Muscle of leg (tissue), 11 donors: ENCODE data around the gene ILK. TPM values are rescaled to one million over a fixed set of nuclear protein-coding genes. Genes with fewer than 3 reads are reported as not detected.

ENCODE experiments used
- DNase-seq: peaks from one replicate; pipeline ENCODE4 v3.0.0; 2013
- H3K27ac ChIP-seq: one replicate; pipeline ENCODE4 v1.5.1; 2013; ENCODE audit warnings: mild to moderate bottlenecking, low read length, control low read depth
- H3K27me3 ChIP-seq: one replicate; pipeline ENCODE4 v1.6.1; 2013; ENCODE audit warnings: low read length; ENCODE audit not compliant: control insufficient read depth, insufficient read depth
- H3K36me3 ChIP-seq: one replicate; pipeline ENCODE4 v1.6.1; 2013; ENCODE audit warnings: low read length; ENCODE audit not compliant: control insufficient read depth, insufficient read depth
- H3K4me1 ChIP-seq: one replicate; pipeline ENCODE4 v1.6.1; 2013; ENCODE audit warnings: low read length; ENCODE audit not compliant: control insufficient read depth, insufficient read depth
- H3K4me3 ChIP-seq: one replicate; pipeline ENCODE4 v1.5.1; 2013; ENCODE audit warnings: low read length, control low read depth
- H3K9me3 ChIP-seq: replicated peaks from 2 replicates; pipeline ENCODE4 v1.6.1; 2013; ENCODE audit warnings: low read depth, low read length; ENCODE audit not compliant: control insufficient read depth
- WGBS: methylation state at CpG from one replicate; pipeline ENCODE4 v1.1.5; 2013; ENCODE audit warnings: missing lambda C conversion rate; ENCODE audit not compliant: insufficient coverage; 5-methylcytosine and 5-hydroxymethylcytosine counted together
- polyA plus RNA-seq, 8 donors: library from polyadenylated mRNA; unstranded; fragments of 120-200 nt; gene quantifications; one replicate each; pipeline versions ENCODE4 v1.2.1 to v1.2.3, GENCODE V29; 2013; ENCODE audit warnings: inconsistent platforms in 1 of 8, low replicate concordance in 1 of 8; ENCODE audit not compliant: insufficient read length in 8 of 8, insufficient read depth in 1 of 8
- total RNA-seq: library from RNA; stranded (reverse); fragments of 120-200 nt; gene quantifications from one replicate; pipeline ENCODE4 v1.2.4, GENCODE V29; 2013

ILK gene
- total and polyA plus RNA-seq, 9 donors, result 139 to 165 (median 148) TPM

DNA sequence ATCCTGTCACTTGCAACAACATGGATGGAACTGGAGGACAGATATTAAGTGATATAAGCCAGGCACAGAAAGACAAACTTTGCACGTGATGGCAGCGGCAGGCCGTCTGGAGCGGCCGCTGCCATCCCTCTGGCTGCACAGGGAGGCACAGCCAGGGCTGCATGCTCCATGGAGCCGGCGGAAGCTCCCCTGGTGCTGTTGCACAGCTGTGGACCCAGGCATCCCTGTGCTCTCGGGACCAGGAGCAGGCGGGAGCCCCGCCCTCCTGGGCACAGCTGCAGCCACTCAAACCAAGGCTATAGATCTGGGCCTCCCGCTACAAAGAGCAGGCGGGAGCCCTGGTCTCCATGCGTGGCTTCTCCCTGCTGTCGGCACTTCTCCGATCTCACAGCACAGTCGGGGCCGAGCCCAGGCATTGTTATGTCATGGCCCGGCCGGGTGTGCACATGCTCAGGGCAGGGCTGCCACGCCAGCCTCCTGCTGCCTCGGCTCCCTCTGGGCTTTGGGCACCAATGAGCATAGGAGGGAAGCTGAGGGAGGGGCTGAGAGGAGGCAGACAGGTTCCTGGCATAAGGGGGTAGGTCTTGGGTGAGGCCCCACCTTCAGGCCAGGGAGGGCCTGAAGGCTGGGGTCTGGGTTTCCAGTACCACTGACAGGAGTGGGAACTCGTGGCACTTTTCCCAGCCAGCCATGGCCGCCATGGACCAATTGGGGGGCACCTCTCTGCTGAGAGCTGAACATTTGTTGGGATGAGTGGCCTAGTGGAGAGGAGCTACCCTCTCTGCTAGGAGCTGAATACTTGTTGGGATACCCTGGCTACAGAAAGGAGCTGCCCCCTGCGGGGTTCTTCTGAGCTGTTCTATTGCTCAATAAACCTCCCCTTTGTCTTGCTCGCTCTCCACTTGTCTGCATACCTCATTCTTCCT is 16.9 kb upstream of the ILK start:
- Histone ChIP-seq H3K4me3 (no peak overlapping the region), H3K9me3 (peaks cover 14% of the 10 kb centered on the region), H3K27ac (no peak overlapping the region), H3K27me3 (no peaks in the 10 kb centered on the region), H3K4me1 (no peaks in the 10 kb centered on the region), H3K36me3 (peaks cover 3% of the 10 kb centered on the region)
- 79% methylated on average over 25 of the region's 25 CpGs for WGBS
- DNase-seq, result no peak

DNA sequence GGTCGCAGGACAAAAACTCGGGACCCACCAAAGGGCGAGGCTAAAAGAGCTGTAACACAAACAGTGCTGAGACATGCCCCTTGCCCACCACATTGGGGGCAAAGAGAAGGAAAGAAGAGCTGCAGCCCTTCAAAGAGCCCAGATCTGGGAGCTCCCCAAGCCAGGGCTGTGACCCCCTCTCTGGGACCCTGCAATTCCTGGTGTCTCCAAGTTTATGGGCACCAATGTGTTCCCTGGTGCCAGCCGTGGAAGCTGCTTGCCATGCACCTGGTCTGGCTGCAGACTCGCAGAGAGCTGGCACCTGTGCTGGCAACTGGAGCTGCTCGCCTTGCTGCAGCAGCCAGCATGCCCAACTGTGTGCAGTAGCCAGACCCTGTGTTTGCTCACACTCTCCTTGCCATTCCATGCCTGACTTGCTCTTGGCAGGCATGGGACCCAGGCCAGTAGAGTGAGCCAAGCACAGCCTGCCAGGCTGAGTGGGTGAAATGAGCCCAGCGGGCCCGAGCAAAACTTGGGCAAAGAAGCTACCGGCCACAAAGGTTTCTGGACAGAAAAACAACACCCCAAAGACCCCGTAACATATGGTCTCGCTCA is 16.1 kb upstream of the ILK start:
- peaks cover 6% of the 10 kb centered on the region for H3K36me3 ChIP-seq
- peaks cover 14% of the 10 kb centered on the region for H3K9me3 ChIP-seq
- 84% methylated on average over 5 of the region's 11 CpGs for WGBS
- H3K4me3 ChIP-seq, result no peak overlapping the region
- H3K27me3 ChIP-seq, result no peaks in the 10 kb centered on the region
- DNase-seq, result no peak
- H3K4me1 ChIP-seq, result no peaks in the 10 kb centered on the region
- H3K27ac ChIP-seq, result no peak overlapping the region

DNA sequence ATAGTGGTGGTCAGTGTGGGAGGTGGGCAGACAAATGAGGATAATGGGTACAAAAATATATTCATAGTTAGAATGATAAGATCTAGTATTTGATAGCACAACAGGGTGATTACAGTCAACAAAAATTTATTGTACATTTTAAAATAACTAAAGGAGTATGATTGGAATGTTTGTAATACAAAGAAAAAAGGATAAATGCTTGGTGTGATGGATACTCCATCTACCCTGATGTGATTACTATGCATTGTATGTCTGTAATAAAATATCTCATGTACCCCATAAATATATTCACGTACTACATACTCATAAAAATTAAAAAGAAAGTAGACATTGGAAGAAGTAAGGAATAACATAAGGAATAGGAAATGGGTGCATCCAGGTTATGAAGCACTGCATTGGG is 15.6 kb upstream of the ILK start:
- Histone ChIP-seq H3K9me3 (peaks cover 14% of the 10 kb centered on the region), H3K4me1 (no peaks in the 10 kb centered on the region), H3K36me3 (peaks cover 6% of the 10 kb centered on the region), H3K27me3 (no peaks in the 10 kb centered on the region), H3K4me3 (no peak overlapping the region), H3K27ac (no peak overlapping the region)
- WGBS, result no CpG with 5 or more reads among the region's 1 CpG
- no peak for DNase-seq

DNA sequence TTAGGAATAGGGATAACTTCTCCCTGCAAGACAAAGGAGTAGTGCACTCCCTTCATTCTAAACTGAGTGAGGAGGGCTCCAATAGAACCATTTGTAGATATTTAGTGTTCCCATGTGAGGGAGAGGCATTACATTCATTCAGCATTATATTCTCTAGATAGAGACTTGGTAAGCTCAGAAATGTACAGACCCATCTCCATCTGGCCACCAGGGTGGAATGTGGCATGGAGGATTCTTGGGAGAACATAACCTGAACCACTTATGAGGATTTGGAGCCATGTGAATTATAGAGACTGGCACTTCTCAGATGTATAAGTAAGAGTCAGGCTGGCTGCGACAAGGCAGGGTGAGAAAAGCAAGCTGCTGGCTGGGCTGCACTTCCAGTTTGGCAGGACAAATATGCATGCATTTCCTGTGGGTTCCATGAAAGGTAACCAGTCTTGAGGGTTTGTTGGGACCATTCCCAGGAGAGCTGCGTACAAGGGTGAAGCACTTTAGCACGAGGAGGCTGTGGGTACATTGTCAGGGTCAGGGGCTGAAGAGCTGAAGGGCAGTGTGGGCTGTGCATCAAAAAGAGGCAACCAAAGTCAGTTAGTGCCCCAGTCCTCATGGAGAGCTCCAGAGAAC is 9.3 kb upstream of the ILK start:
- no peak overlapping the region for H3K4me3 ChIP-seq
- H3K27me3 ChIP-seq, result no peaks in the 10 kb centered on the region
- DNase-seq, result no peak
- H3K36me3 ChIP-seq, result peaks cover 39% of the 10 kb centered on the region
- H3K4me1 ChIP-seq, result peaks cover 2% of the 10 kb centered on the region
- H3K9me3 ChIP-seq, result no peaks in the 10 kb centered on the region
- no peak overlapping the region for H3K27ac ChIP-seq
- WGBS, result 90% methylated on average over 3 of the region's 3 CpGs

DNA sequence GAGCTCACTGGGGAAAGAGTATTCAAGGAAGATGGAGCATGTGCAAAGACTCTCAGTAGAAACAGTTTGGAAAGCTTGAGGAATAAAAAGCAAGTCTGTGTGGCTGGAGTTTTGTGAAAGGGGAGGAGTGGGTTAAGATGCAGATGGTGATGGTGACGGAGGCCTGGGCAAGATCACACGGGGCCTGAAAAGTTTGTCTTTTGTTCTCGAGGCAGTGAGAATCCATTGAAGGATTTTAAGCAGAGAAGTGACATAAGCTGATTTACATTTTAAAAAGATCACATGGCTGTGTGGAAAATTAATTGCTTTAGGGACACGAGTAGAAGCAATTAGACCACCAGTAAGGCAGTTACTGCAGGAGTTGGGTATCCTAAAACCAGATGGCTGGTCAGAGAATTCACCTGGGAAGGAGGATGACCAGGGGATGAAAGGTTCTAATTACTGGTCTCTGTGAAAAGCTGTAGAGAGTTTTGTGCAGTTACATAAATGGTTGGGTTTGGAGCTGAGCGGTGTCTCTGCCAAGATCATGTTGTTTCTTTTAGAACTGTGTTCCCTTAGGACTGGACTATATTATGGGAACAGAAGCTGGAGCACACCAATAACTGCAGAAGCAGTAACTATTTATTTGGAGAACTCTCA is 7.2 kb upstream of the ILK start:
- Histone ChIP-seq H3K4me3 (no peak overlapping the region), H3K27me3 (no peaks in the 10 kb centered on the region), H3K36me3 (peaks cover 60% of the 10 kb centered on the region), H3K9me3 (no peaks in the 10 kb centered on the region), H3K4me1 (peaks cover 7% of the 10 kb centered on the region), H3K27ac (peak overlapping the region; percentile 11)
- 25% methylated on average over 4 of the region's 5 CpGs for whole genome bisulfite sequencing
- DNase-seq, result peak; percentile 45

DNA sequence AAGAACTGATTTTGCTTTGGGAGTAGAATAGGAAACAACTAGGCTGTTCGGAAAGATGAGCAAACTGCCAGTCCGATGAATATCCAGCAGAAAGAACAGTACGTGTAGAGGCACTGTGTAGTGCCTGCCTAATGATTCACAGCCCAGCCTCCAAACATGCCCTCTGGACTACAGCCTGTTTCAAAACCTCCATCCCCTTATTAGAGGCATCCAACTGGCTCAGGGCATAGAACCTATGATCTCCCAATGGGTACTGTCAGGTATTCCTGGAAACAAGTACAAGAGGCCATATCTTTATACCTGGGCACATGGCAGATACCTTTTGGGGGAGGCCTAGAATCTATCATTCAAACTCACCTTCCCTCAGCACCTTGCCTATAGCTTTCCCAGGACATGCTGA is 5.0 kb upstream of the ILK start:
- H3K4me1 ChIP-seq, result peaks cover 20% of the 10 kb centered on the region
- H3K27ac ChIP-seq, result no peak overlapping the region
- H3K4me3 ChIP-seq, result no peak overlapping the region
- peaks cover 60% of the 10 kb centered on the region for H3K36me3 ChIP-seq
- no peaks in the 10 kb centered on the region for H3K27me3 ChIP-seq
- DNase-seq, result no peak
- no peaks in the 10 kb centered on the region for H3K9me3 ChIP-seq
- 100% methylated on average over 2 of the region's 3 CpGs for whole genome bisulfite sequencing

DNA sequence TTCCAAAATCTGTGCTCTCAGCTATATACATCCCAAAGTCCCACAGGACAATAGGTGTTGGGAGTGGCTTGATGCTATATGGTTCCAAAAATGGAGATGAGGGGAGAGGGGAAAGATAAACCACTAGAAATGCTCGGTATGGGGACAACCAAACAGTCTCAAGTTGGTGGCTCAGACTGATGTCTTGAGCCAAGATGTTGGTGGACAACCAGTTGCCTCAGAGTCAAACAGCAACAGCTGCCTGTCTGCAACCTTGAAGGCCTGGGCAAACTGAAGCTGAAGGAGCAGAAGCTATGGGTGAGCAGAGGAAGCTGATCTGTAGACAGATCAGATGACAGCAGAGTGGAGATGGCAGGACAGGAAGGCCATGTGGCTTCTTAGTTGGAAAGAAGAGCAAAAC is 4.1 kb upstream of the ILK start:
- H3K4me1 ChIP-seq, result peaks cover 20% of the 10 kb centered on the region
- no peak overlapping the region for H3K4me3 ChIP-seq
- H3K27ac ChIP-seq, result no peak overlapping the region
- DNase-seq, result peak; percentile 14
- WGBS, result 69% methylated on average over 1 of the region's 1 CpG
- H3K36me3 ChIP-seq, result peaks cover 55% of the 10 kb centered on the region
- no peaks in the 10 kb centered on the region for H3K27me3 ChIP-seq
- no peaks in the 10 kb centered on the region for H3K9me3 ChIP-seq

DNA sequence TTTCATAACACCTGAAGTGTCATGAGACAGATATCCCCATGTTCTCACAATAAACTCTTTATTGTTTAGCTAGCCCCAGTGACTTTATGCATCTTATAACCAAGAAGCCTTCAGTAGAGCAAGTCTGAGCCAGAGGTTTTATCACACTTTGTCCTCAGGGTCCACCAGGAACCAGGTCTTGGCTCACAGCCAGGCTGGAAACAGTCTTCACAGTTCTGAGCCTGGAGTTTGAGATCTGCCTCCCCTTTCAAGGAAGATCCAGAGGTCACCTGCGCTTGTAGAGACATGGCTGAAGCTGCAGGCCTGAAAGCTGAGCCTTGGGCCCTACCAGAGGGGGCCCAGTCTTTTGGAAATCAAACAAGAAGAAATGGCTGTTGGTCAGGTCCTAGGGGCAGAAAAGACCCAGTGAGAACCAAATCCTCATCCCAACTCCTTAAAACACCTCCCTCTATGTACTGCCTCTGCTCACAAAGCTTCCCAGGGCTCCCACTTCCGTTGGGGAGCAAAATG is 3.6 kb upstream of the ILK start:
- Histone ChIP-seq H3K27ac (no peak overlapping the region), H3K4me3 (no peak overlapping the region), H3K4me1 (peaks cover 22% of the 10 kb centered on the region), H3K9me3 (no peaks in the 10 kb centered on the region), H3K27me3 (no peaks in the 10 kb centered on the region), H3K36me3 (peaks cover 51% of the 10 kb centered on the region)
- 87% methylated on average over 2 of the region's 2 CpGs for WGBS
- DNase-seq, result no peak

DNA sequence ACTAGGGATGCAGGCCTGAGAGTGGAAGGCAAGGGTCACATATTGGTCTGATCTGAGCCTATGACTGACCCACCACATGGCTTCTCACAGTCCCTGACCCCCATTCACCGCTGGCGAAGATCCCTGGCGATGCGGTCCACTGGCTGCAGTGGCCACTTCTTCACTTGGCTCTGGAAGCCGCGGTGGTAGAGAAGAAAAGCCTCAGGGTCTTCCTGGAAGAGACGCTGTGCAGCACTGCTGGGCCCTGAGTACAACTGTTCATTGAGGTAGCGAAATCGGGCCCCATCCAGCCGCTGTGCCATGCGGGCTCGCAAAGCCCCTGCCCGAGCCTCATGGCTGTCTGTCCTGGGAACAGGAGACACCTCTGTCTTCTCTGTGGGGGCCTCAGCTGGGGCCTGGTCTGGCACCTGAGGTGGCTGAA is 2.5 kb upstream of the ILK start:
- Histone ChIP-seq H3K36me3 (peaks cover 51% of the 10 kb centered on the region), H3K4me3 (no peak overlapping the region), H3K27ac (no peak overlapping the region), H3K27me3 (no peaks in the 10 kb centered on the region), H3K9me3 (no peaks in the 10 kb centered on the region), H3K4me1 (peaks cover 30% of the 10 kb centered on the region)
- DNase-seq, result no peak
- WGBS, result 93% methylated on average over 13 of the region's 13 CpGs
